ENCODE measurements around the gene DIAPH2.
A peak's percentile ranks its signal among the peaks of the same experiment; 100 is the strongest.
"Not testable (repeated sequence)": the region's sequence is repeated elsewhere in the genome, so short reads cannot be mapped to it uniquely, and the experiment has no call there.

Gene DIAPH2

GRCh38 chrX:96703816-96704215 is 19.2 kb downstream of the DIAPH2 start:
- ATAC-seq: no peak
- H3K27ac Mint-ChIP-seq: no peak overlapping the region

GRCh38 chrX:96704629-96705028 is 20.0 kb downstream of the DIAPH2 start:
- Mint-ChIP-seq H3K36me3 (peaks cover 12% of the 10 kb centered on the region), H3K9me3 (peaks cover 2% of the 10 kb centered on the region), H3K27ac (no peak overlapping the region), H3K4me1 (peaks cover 23% of the 10 kb centered on the region), H3K4me3 (no peak overlapping the region)
- no peak for DNase-seq (ENCODE audit: low spot score in 2 of 2)
- ATAC-seq: no peak

More at GRCh38 chrX:96703816-96704215, 19.2 kb downstream of the DIAPH2 start:
- Mint-ChIP-seq H3K9me3 (peaks cover 2% of the 10 kb centered on the region), H3K4me3 (no peak overlapping the region), H3K36me3 (peaks cover 12% of the 10 kb centered on the region), H3K4me1 (peaks cover 23% of the 10 kb centered on the region)
- no peak for DNase-seq (ENCODE audit: low spot score in 2 of 2)

DNA sequence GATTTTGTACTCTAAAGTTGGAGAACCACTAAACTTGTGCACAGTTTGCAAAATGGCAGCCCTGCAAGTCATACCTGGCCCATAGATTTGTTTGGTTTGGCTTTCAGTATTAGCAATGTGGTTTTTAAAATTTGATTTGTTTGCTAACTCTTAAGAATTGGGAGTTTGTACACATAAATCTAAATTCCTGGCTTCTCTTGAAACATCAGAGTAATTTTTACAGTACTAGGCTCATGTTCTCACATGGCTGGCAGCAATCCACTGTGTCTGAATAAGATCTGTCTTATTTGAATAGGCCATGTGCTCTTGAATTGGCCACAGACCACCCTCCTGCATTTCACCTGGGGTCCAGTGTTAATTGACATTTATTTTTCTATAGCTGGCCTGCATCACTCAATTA is 21.3 kb downstream of the DIAPH2 start:
- H3K4me1 Mint-ChIP-seq: peaks cover 14% of the 10 kb centered on the region
- ATAC-seq: no peak
- H3K9me3 Mint-ChIP-seq: peaks cover 2% of the 10 kb centered on the region

DNA sequence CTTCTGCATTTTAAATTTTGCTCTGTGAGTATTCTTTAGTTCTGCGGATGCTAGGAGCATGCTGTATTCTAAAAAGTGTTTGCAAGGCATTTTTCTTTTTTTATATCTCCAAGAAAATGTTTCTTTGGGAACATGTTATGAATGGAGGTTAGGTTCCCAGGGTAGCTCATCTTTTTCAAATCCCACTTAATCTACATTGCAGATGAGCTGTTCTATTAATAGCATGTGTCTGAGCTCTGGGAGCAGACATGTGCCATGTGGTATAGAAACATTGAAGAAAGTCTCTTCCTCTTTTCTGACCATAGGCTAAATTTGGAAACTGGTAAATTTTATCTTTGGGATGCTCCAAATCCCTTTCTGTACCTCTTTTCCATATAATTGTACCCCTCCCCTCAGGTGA is 23.2 kb downstream of the DIAPH2 start:
- ATAC-seq (no peak), DNase-seq (ENCODE audit: low spot score in 2 of 2) (no peak)
- H3K36me3 Mint-ChIP-seq: peaks cover 6% of the 10 kb centered on the region
- peaks cover 2% of the 10 kb centered on the region for H3K9me3 Mint-ChIP-seq
- peaks cover 8% of the 10 kb centered on the region for H3K4me1 Mint-ChIP-seq
- no peak overlapping the region for H3K27ac Mint-ChIP-seq
- no peak overlapping the region for H3K4me3 Mint-ChIP-seq

More for the DNA sequence above, 21.3 kb downstream of the DIAPH2 start:
- H3K4me3 Mint-ChIP-seq: no peak overlapping the region
- H3K36me3 Mint-ChIP-seq: peaks cover 6% of the 10 kb centered on the region
- DNase-seq (ENCODE audit: low spot score in 2 of 2): no peak
- no peak overlapping the region for H3K27ac Mint-ChIP-seq

DNA sequence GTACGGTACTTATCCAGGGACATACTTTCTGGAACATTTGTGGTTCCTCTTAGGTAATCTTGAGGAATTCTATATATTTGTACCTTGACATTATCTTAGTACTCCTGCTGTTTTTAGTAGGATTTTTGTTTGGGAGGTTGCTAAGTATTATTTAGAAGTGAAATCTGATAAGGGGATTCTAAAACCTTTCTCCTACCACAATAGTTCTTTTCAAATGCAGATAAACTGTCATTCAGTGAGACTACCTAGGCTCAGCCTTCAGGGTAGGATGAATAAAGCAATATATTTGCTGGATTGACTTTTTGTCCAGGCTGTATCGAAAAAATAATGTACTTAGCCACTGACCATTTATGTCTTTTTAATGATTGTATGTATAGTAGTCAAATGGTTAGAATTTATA is 25.4 kb downstream of the DIAPH2 start:
- peaks cover 6% of the 10 kb centered on the region for H3K36me3 Mint-ChIP-seq
- ATAC-seq: no peak
- H3K4me1 Mint-ChIP-seq: peaks cover 7% of the 10 kb centered on the region
- no peak overlapping the region for H3K4me3 Mint-ChIP-seq
- peaks cover 2% of the 10 kb centered on the region for H3K9me3 Mint-ChIP-seq
- H3K27ac Mint-ChIP-seq: no peak overlapping the region
- DNase-seq (ENCODE audit: low spot score in 2 of 2): no peak

DNA sequence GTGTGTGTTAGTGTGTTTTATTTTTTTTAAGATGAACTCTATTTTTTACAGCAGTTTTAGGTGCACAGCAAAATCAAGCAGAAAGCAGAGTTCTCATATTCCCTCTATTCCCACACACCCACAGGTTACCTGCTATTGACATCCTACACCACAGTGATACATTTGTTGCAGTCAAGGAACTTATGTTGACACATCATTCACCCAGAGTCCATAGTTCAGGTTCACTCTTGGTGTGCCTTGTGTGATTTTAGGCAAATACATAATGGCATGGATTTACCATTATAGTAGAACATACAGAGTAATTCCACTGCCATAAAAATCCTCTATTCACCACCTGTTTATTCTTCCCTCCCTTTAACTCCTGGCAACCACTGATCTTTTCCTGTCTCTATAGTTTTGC is 28.7 kb downstream of the DIAPH2 start:
- Mint-ChIP-seq H3K4me1 (peaks cover 5% of the 10 kb centered on the region), H3K4me3 (no peak overlapping the region), H3K27ac (no peak overlapping the region), H3K9me3 (no peaks in the 10 kb centered on the region), H3K36me3 (no peaks in the 10 kb centered on the region)
- DNase-seq (ENCODE audit: low spot score in 2 of 2) (no peak), ATAC-seq (no peak)

DNA sequence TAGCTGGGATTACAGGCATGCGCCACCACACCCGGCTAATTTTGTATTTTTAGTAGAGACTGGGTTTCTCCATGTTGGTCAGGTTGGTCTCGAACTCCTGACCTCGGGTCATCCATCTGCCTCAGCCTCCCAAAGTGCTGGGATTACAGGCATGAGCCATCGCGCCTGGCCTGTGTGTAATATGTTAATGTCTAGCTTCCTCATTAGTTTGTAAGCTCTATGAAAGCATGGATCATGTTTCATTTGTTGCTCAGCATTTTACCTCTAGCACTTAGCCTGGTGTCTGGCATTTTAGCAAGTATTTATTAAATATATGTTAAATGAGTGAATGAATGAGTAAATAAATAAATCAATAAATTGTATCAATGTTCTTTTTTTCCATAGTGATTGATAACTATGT is 29.8 kb downstream of the DIAPH2 start:
- H3K4me3 Mint-ChIP-seq; DNase-seq (ENCODE audit: low spot score in 2 of 2); H3K9me3 Mint-ChIP-seq; ATAC-seq; H3K36me3 Mint-ChIP-seq; H3K4me1 Mint-ChIP-seq; H3K27ac Mint-ChIP-seq: not testable (repeated sequence)

DNA sequence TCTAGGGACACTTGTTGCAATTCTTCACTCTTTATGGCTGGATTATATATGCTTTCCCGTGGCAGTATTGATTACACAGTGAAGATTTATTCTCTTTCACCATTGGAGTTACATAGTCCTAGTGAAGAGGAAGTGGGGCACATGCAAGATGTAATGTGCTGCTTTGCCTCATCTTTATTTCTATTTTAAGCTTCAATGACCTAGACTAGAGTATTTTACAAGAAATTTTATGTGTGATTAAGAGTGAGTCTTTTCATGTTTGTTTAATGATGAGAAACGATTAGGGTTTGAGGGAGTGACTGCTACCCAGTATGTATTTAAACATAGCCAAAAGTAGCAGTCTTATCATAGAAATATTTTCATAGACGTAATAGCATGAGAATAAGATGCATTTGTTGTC is 30.8 kb downstream of the DIAPH2 start:
- Mint-ChIP-seq H3K9me3 (no peaks in the 10 kb centered on the region), H3K4me1 (peaks cover 5% of the 10 kb centered on the region)
- no peak for DNase-seq (ENCODE audit: low spot score in 2 of 2)

DNA sequence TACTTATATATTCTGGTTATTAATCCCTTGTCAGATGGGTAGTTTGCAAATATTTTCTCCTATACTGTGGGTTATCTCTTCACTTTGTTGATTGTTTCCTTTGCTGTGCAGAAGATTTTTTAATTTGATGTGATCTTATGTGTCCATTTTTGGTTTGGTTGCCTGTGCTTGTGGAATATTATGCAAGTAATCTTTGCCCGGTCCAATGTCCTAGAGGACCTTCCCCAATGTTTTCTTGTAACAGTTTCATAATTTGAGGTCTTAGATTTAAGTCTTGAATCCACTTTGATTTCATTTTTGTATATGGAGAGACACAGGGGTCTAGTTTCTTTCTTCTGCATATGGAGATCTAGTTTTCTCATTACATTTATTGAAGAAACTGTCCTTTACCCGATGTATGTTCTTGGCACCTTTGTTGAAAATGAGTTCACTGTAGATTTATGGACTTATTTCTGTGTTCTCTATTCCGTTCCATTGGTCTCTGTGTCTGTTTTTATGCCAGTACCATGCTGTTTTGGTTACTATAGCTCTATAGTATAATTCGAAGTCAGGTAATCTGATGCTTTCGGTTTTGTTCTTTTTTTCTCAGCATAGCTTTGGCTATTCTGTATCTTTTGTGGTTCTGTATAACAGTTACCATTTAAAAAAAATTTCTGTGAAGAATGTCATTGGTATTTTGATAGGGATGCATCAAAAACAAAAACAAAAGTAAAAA is 34.7 kb downstream of the DIAPH2 start:
- Mint-ChIP-seq H3K27ac (no peak overlapping the region), H3K4me3 (no peak overlapping the region), H3K36me3 (no peaks in the 10 kb centered on the region), H3K4me1 (peaks cover 5% of the 10 kb centered on the region), H3K9me3 (no peaks in the 10 kb centered on the region)
- no peak for DNase-seq (ENCODE audit: low spot score in 2 of 2)
- ATAC-seq: no peak

More for the DNA sequence above, 30.8 kb downstream of the DIAPH2 start:
- ATAC-seq: no peak
- no peak overlapping the region for H3K4me3 Mint-ChIP-seq
- no peaks in the 10 kb centered on the region for H3K36me3 Mint-ChIP-seq
- H3K27ac Mint-ChIP-seq: no peak overlapping the region

- Mint-ChIP-seq H3K9me3 (no peaks in the 10 kb centered on the region), H3K4me1 (peaks cover 9% of the 10 kb centered on the region), H3K4me3 (no peak overlapping the region), H3K36me3 (no peaks in the 10 kb centered on the region), H3K27ac (no peak overlapping the region)
- peak; percentile 83 for ATAC-seq
- no peak for DNase-seq (ENCODE audit: low spot score in 2 of 2)
Measured at GRCh38 chrX:96721354-96721753, 36.7 kb downstream of the DIAPH2 start.

- H3K27ac Mint-ChIP-seq: no peak overlapping the region
Measured at GRCh38 chrX:96722781-96723180, 38.1 kb downstream of the DIAPH2 start.

GRCh38 chrX:96729053-96729452 is 44.4 kb downstream of the DIAPH2 start:
- no peak overlapping the region for H3K27ac Mint-ChIP-seq
- ATAC-seq (no peak), DNase-seq (ENCODE audit: low spot score in 2 of 2) (no peak)
- H3K4me3 Mint-ChIP-seq: no peak overlapping the region
- no peaks in the 10 kb centered on the region for H3K9me3 Mint-ChIP-seq
- H3K36me3 Mint-ChIP-seq: no peaks in the 10 kb centered on the region
- H3K4me1 Mint-ChIP-seq: peaks cover 13% of the 10 kb centered on the region

More at GRCh38 chrX:96722781-96723180, 38.1 kb downstream of the DIAPH2 start:
- DNase-seq (ENCODE audit: low spot score in 2 of 2) (no peak), ATAC-seq (no peak)
- no peak overlapping the region for H3K4me3 Mint-ChIP-seq
- peaks cover 6% of the 10 kb centered on the region for H3K4me1 Mint-ChIP-seq
- H3K9me3 Mint-ChIP-seq: no peaks in the 10 kb centered on the region
- H3K36me3 Mint-ChIP-seq: no peaks in the 10 kb centered on the region

DNA sequence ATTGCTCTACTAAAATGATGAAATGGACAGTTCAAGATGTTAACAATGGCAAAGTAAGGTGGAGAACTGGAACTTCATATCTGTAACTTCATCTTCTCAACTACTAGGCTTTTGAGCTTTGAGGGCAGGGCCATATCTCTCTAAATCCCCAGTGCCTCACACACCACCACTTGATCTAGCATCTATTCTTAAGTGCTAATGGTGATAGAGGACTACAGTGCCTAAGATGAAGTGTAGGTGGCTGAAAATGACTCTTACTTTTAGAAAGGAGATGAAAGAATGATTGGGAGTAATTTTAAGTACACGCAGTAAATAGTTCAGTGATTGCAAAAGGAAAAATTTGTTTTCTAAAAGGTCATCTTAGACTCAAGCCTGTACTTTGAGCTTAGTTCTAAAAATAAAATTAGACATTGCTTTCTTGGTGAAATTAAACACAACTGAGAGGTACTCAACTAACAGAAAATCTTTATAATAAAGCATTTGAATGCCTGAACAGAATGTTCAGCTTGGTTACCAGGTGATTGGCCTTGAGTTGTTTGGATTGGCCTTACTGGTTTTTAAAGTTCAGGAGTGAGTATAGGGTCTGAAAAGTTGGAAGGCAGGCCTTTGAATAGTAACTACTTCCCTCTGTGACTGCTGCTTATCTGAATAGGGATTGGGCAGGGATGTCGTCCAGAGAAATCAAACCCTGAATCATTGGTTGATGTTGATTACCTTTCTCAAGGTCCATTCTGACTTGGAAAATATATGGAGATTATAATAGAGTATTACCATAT is 45.4 kb downstream of the DIAPH2 start:
- ATAC-seq (no peak), DNase-seq (ENCODE audit: low spot score in 2 of 2) (no peak)
- Mint-ChIP-seq H3K4me3 (no peak overlapping the region), H3K27ac (no peak overlapping the region), H3K4me1 (peaks cover 18% of the 10 kb centered on the region), H3K9me3 (no peaks in the 10 kb centered on the region), H3K36me3 (no peaks in the 10 kb centered on the region)

- not testable (repeated sequence) for H3K4me3 Mint-ChIP-seq; H3K9me3 Mint-ChIP-seq; DNase-seq (ENCODE audit: low spot score in 2 of 2); H3K36me3 Mint-ChIP-seq; ATAC-seq; H3K27ac Mint-ChIP-seq
- peaks cover 17% of the 10 kb centered on the region for H3K4me1 Mint-ChIP-seq
Measured at GRCh38 chrX:96731000-96731399, 46.4 kb downstream of the DIAPH2 start.

- peaks cover 7% of the 10 kb centered on the region for H3K36me3 Mint-ChIP-seq
- no peaks in the 10 kb centered on the region for H3K9me3 Mint-ChIP-seq
- no peak overlapping the region for H3K4me3 Mint-ChIP-seq
- no peak for ATAC-seq
- H3K27ac Mint-ChIP-seq: no peak overlapping the region
- DNase-seq (ENCODE audit: low spot score in 2 of 2): no peak
- H3K4me1 Mint-ChIP-seq: no peaks in the 10 kb centered on the region
Measured at GRCh38 chrX:96743367-96744073, 58.9 kb downstream of the DIAPH2 start.
